ENCODE data around the gene WEE1.

The WEE1 gene

DNA sequence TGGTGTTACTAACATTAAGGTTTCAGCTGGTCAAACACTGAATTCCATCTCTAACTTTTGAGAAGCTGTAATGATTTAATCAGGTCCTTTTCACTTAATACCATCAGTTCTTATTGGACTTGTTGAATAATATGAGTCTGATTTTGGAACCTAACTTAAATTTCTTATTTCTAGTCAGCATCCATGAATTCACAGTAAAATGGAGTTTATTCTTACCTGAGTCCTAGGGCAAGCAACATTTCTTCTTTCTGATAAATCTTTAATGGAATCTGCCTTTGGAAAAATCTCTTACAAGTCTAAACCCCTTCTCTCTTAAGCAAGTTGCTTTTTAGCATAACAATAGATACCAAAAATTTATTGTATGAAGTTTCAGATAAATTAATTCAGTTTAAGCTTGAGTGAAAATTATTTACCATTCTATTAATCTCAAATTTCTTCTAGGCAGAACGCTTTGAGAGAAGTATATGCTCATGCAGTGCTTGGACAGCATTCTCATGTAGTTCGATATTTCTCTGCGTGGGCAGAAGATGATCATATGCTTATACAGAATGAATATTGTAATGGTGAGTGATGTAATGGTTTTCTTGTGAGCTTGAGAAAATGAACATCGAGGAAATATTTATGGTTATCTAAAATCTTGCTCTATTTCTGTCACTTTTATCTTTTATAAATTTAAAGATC, 3.4 kb downstream of the WEE1 start:
- no peak for ATAC-seq
- TF ChIP-seq ISL1 (CRISPR knock-in tag; IDR thresholded peaks at IDR 0.05) (no peak), ARNTL (CRISPR knock-in tag; IDR thresholded peaks at IDR 0.05; ENCODE audit: borderline replicate concordance, low read depth) (no peak), BACH2 (CRISPR knock-in tag; IDR thresholded peaks at IDR 0.05; ENCODE audit: borderline replicate concordance) (no peak), ZFP30 (CRISPR knock-in tag; IDR thresholded peaks at IDR 0.05) (no peak), ZNF565 (CRISPR knock-in tag; conservative IDR thresholded peaks at IDR 0.05; ENCODE audit: low read depth) (no peak), PPARA (CRISPR knock-in tag; IDR thresholded peaks at IDR 0.05; ENCODE audit: borderline replicate concordance) (no peak), CREB5 (CRISPR knock-in tag; IDR thresholded peaks at IDR 0.05; ENCODE audit: low read depth) (no peak), ZNF8 (CRISPR knock-in tag; IDR thresholded peaks at IDR 0.05) (no peak), SNAI2 (CRISPR knock-in tag; IDR thresholded peaks at IDR 0.05) (no peak), ESRRG (CRISPR knock-in tag; IDR thresholded peaks at IDR 0.05) (no peak), TSHZ2 (CRISPR knock-in tag; IDR thresholded peaks at IDR 0.05) (no peak), ZFP3 (CRISPR knock-in tag; IDR thresholded peaks at IDR 0.05) (no peak), ZC3H10 (CRISPR knock-in tag; IDR thresholded peaks at IDR 0.05) (no peak)
- TF ChIP-seq, protein P1, sequence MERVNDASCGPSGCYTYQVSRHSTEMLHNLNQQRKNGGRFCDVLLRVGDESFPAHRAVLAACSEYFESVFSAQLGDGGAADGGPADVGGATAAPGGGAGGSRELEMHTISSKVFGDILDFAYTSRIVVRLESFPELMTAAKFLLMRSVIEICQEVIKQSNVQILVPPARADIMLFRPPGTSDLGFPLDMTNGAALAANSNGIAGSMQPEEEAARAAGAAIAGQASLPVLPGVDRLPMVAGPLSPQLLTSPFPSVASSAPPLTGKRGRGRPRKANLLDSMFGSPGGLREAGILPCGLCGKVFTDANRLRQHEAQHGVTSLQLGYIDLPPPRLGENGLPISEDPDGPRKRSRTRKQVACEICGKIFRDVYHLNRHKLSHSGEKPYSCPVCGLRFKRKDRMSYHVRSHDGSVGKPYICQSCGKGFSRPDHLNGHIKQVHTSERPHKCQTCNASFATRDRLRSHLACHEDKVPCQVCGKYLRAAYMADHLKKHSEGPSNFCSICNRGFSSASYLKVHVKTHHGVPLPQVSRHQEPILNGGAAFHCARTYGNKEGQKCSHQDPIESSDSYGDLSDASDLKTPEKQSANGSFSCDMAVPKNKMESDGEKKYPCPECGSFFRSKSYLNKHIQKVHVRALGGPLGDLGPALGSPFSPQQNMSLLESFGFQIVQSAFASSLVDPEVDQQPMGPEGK (CRISPR knock-in tag; IDR thresholded peaks at IDR 0.05; ENCODE audit: borderline replicate concordance): no peak
- TF ChIP-seq, protein P2, sequence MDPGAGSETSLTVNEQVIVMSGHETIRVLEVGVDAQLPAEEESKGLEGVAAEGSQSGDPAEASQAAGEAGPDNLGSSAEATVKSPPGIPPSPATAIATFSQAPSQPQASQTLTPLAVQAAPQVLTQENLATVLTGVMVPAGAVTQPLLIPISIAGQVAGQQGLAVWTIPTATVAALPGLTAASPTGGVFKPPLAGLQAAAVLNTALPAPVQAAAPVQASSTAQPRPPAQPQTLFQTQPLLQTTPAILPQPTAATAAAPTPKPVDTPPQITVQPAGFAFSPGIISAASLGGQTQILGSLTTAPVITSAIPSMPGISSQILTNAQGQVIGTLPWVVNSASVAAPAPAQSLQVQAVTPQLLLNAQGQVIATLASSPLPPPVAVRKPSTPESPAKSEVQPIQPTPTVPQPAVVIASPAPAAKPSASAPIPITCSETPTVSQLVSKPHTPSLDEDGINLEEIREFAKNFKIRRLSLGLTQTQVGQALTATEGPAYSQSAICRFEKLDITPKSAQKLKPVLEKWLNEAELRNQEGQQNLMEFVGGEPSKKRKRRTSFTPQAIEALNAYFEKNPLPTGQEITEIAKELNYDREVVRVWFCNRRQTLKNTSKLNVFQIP (CRISPR knock-in tag; IDR thresholded peaks at IDR 0.05; ENCODE audit: borderline replicate concordance, low read depth): no peak

- TF ChIP-seq GLIS3 (CRISPR knock-in tag; IDR thresholded peaks at IDR 0.05) (no peak), OSR1 (CRISPR knock-in tag; IDR thresholded peaks at IDR 0.05) (no peak), RARB (CRISPR knock-in tag; IDR thresholded peaks at IDR 0.05) (no peak), ISL1 (CRISPR knock-in tag; IDR thresholded peaks at IDR 0.05) (no peak), ESRRG (CRISPR knock-in tag; IDR thresholded peaks at IDR 0.05) (no peak), ARNTL (CRISPR knock-in tag; IDR thresholded peaks at IDR 0.05; ENCODE audit: borderline replicate concordance, low read depth) (no peak), ZNF70 (CRISPR knock-in tag; IDR thresholded peaks at IDR 0.05) (no peak), ZC3H10 (CRISPR knock-in tag; IDR thresholded peaks at IDR 0.05) (no peak), SNAI2 (CRISPR knock-in tag; IDR thresholded peaks at IDR 0.05) (no peak), ZFP3 (CRISPR knock-in tag; IDR thresholded peaks at IDR 0.05) (no peak), BACH2 (CRISPR knock-in tag; IDR thresholded peaks at IDR 0.05; ENCODE audit: borderline replicate concordance) (no peak), TOX (CRISPR knock-in tag; IDR thresholded peaks at IDR 0.05; ENCODE audit: borderline replicate concordance) (no peak), TCF4 (CRISPR knock-in tag; IDR thresholded peaks at IDR 0.05; ENCODE audit: borderline replicate concordance) (no peak), CSDC2 (CRISPR knock-in tag; IDR thresholded peaks at IDR 0.05) (no peak)
- TF ChIP-seq, protein P1 (CRISPR knock-in tag; IDR thresholded peaks at IDR 0.05; ENCODE audit: borderline replicate concordance): no peak; the same call in 1 of the 2 replicates
- TF ChIP-seq, protein P3, sequence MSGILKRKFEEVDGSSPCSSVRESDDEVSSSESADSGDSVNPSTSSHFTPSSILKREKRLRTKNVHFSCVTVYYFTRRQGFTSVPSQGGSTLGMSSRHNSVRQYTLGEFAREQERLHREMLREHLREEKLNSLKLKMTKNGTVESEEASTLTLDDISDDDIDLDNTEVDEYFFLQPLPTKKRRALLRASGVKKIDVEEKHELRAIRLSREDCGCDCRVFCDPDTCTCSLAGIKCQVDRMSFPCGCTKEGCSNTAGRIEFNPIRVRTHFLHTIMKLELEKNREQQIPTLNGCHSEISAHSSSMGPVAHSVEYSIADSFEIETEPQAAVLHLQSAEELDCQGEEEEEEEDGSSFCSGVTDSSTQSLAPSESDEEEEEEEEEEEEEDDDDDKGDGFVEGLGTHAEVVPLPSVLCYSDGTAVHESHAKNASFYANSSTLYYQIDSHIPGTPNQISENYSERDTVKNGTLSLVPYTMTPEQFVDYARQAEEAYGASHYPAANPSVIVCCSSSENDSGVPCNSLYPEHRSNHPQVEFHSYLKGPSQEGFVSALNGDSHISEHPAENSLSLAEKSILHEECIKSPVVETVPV (CRISPR knock-in tag; IDR thresholded peaks at IDR 0.05): no peak
- TF ChIP-seq, protein P2 (CRISPR knock-in tag; IDR thresholded peaks at IDR 0.05; ENCODE audit: borderline replicate concordance, low read depth): no peak
- ATAC-seq: peak; percentile 1
These were observed 4.1 kb downstream of the WEE1 start for GRCh38 chr11:9577556-9577955.
